ENCODE data around the gene GNAT1. TPM values are rescaled to one million over a fixed set of nuclear protein-coding genes. Genes with fewer than 3 reads are reported as not detected.

The GNAT1 gene
- total and polyA plus RNA-seq, 2 of the 13 experiments (the other 11 are each of a cell fraction or from before 2014, with no cell fraction given), result 0.15 TPM; not detected in 1

DNA sequence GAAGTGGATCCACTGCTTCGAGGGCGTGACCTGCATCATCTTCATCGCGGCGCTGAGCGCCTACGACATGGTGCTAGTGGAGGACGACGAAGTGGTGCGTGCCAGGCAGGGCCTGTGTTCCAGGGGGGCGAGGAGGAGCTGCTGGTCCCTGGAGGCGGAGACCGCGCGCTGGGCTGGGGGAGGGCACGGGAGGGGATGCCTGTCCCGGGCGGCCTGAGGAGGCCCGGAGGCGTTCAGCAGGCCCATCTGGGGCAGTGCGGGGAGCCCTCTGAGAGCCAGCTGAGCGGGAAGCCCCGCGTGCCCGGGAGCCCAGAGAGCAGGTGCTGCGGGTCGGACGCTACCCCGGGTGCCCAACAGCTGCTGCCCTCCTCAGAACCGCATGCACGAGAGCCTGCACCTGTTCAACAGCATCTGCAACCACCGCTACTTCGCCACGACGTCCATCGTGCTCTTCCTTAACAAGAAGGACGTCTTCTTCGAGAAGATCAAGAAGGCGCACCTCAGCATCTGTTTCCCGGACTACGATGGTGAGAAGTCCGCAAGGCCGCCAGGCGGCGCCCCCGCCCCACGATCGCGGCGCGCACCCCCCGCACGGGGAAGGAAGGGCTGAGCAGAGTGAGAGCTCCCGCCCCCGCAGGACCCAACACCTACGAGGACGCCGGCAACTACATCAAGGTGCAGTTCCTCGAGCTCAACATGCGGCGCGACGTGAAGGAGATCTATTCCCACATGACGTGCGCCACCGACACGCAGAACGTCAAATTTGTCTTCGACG lies 2.9 kb downstream of the GNAT1 start (continued):
- TF ChIP-seq MEIS1 (CRISPR knock-in tag; IDR thresholded peaks at IDR 0.05; ENCODE audit: borderline replicate concordance), result peak; percentile 65; the same call in 1 of the 2 replicates
- TF ChIP-seq ATF7 (IDR thresholded peaks at IDR 0.05), result no peak
- peak; percentile 26; the same call in 1 of the 2 replicates for TF ChIP-seq ATF7 (CRISPR knock-in tag; IDR thresholded peaks at IDR 0.05)
- TF ChIP-seq RAD21 (CRISPR knock-in tag; IDR thresholded peaks at IDR 0.05), result peak; percentile 99
- TF ChIP-seq ZFX (CRISPR knock-in tag; IDR thresholded peaks at IDR 0.05; ENCODE audit: low read depth), result peak; percentile 44
- TF ChIP-seq ZFAT (CRISPR knock-in tag; conservative IDR thresholded peaks at IDR 0.05), result no peak
- peak; percentile 14; the same call in 1 of the 2 replicates for TF ChIP-seq ZNF777 (CRISPR knock-in tag; IDR thresholded peaks at IDR 0.05)
- TF ChIP-seq, protein P1, sequence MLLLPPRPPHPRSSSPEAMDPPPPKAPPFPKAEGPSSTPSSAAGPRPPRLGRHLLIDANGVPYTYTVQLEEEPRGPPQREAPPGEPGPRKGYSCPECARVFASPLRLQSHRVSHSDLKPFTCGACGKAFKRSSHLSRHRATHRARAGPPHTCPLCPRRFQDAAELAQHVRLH (CRISPR knock-in tag; IDR thresholded peaks at IDR 0.05; ENCODE audit: borderline replicate concordance, low read depth), result peak; percentile 60; the same call in 1 of the 2 replicates
- peak; percentile 59 for TF ChIP-seq MED1 (CRISPR knock-in tag; IDR thresholded peaks at IDR 0.05)
- TF ChIP-seq WIZ (CRISPR knock-in tag; IDR thresholded peaks at IDR 0.05), result 0 out of 2 replicates have a peak, but pooled peaks have one; percentile 16
- TF ChIP-seq, protein P2, sequence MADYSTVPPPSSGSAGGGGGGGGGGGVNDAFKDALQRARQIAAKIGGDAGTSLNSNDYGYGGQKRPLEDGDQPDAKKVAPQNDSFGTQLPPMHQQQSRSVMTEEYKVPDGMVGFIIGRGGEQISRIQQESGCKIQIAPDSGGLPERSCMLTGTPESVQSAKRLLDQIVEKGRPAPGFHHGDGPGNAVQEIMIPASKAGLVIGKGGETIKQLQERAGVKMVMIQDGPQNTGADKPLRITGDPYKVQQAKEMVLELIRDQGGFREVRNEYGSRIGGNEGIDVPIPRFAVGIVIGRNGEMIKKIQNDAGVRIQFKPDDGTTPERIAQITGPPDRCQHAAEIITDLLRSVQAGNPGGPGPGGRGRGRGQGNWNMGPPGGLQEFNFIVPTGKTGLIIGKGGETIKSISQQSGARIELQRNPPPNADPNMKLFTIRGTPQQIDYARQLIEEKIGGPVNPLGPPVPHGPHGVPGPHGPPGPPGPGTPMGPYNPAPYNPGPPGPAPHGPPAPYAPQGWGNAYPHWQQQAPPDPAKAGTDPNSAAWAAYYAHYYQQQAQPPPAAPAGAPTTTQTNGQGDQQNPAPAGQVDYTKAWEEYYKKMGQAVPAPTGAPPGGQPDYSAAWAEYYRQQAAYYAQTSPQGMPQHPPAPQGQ (CRISPR knock-in tag; IDR thresholded peaks at IDR 0.05; ENCODE audit: borderline replicate concordance), result no peak
- TF ChIP-seq, protein P3, sequence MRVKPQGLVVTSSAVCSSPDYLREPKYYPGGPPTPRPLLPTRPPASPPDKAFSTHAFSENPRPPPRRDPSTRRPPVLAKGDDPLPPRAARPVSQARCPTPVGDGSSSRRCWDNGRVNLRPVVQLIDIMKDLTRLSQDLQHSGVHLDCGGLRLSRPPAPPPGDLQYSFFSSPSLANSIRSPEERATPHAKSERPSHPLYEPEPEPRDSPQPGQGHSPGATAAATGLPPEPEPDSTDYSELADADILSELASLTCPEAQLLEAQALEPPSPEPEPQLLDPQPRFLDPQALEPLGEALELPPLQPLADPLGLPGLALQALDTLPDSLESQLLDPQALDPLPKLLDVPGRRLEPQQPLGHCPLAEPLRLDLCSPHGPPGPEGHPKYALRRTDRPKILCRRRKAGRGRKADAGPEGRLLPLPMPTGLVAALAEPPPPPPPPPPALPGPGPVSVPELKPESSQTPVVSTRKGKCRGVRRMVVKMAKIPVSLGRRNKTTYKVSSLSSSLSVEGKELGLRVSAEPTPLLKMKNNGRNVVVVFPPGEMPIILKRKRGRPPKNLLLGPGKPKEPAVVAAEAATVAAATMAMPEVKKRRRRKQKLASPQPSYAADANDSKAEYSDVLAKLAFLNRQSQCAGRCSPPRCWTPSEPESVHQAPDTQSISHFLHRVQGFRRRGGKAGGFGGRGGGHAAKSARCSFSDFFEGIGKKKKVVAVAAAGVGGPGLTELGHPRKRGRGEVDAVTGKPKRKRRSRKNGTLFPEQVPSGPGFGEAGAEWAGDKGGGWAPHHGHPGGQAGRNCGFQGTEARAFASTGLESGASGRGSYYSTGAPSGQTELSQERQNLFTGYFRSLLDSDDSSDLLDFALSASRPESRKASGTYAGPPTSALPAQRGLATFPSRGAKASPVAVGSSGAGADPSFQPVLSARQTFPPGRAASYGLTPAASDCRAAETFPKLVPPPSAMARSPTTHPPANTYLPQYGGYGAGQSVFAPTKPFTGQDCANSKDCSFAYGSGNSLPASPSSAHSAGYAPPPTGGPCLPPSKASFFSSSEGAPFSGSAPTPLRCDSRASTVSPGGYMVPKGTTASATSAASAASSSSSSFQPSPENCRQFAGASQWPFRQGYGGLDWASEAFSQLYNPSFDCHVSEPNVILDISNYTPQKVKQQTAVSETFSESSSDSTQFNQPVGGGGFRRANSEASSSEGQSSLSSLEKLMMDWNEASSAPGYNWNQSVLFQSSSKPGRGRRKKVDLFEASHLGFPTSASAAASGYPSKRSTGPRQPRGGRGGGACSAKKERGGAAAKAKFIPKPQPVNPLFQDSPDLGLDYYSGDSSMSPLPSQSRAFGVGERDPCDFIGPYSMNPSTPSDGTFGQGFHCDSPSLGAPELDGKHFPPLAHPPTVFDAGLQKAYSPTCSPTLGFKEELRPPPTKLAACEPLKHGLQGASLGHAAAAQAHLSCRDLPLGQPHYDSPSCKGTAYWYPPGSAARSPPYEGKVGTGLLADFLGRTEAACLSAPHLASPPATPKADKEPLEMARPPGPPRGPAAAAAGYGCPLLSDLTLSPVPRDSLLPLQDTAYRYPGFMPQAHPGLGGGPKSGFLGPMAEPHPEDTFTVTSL (CRISPR knock-in tag; IDR thresholded peaks at IDR 0.05; ENCODE audit: borderline replicate concordance), result no peak; the same call in 1 of the 2 replicates
- 0 out of 2 replicates have a peak, but pooled peaks have one; percentile 10 for TF ChIP-seq RFXAP (CRISPR knock-in tag; IDR thresholded peaks at IDR 0.05; ENCODE audit: borderline replicate concordance)
- 0 out of 2 replicates have a peak, but pooled peaks have one; percentile 59 for TF ChIP-seq ZSCAN9 (CRISPR knock-in tag; IDR thresholded peaks at IDR 0.05; ENCODE audit: borderline replicate concordance)
- TF ChIP-seq ZBTB7A (CRISPR knock-in tag; IDR thresholded peaks at IDR 0.05), result 0 out of 2 replicates have a peak, but pooled peaks have one; percentile 27
- 0 out of 2 replicates have a peak, but pooled peaks have one; percentile 54 for TF ChIP-seq CHCHD3 (CRISPR knock-in tag; IDR thresholded peaks at IDR 0.05)
- peak; percentile 89 for TF ChIP-seq SMC3 (IDR thresholded peaks at IDR 0.05; ENCODE audit: low read length)
- peak; percentile 64; the same call in 1 of the 2 replicates for TF ChIP-seq BORCS8-MEF2B (CRISPR knock-in tag; IDR thresholded peaks at IDR 0.05)
- peak; percentile 60 for TF ChIP-seq HOXA5 (CRISPR knock-in tag; IDR thresholded peaks at IDR 0.05)
- no peak; the same call in 1 of the 2 replicates for TF ChIP-seq ZNF878 (CRISPR knock-in tag; IDR thresholded peaks at IDR 0.05)
- peak; percentile 64 for TF ChIP-seq CBX1 (IDR thresholded peaks at IDR 0.05; ENCODE audit: low read depth)

Measured in HepG2 (cell line).